GM23338 (cell line): ENCODE measurements around the gene C19orf81.

Experiments used
- EZH2 ChIP-seq: fragments of 200-600 bp; sonication (generic); IDR thresholded peaks from one replicate; pipeline ENCODE4 v1.8.0; 2017; ENCODE audit warnings: antibody characterized with exemption, mild to moderate bottlenecking, low read depth; ENCODE audit not compliant: unreplicated experiment
- TF ChIP-seq, protein P1 (sequence below), 2 experiments: fragments of 200-600 bp in 1 of 2; sonication (generic) in 1 of 2; conservative IDR thresholded peaks; 2 replicates each; pipeline versions ENCODE4 v1.5.1 to v1.6.1; 2016 to 2017; ENCODE audit warnings: antibody characterized with exemption in 2 of 2, low read depth in 2 of 2, mild to moderate bottlenecking in 2 of 2, moderate library complexity in 1 of 2

DNA sequence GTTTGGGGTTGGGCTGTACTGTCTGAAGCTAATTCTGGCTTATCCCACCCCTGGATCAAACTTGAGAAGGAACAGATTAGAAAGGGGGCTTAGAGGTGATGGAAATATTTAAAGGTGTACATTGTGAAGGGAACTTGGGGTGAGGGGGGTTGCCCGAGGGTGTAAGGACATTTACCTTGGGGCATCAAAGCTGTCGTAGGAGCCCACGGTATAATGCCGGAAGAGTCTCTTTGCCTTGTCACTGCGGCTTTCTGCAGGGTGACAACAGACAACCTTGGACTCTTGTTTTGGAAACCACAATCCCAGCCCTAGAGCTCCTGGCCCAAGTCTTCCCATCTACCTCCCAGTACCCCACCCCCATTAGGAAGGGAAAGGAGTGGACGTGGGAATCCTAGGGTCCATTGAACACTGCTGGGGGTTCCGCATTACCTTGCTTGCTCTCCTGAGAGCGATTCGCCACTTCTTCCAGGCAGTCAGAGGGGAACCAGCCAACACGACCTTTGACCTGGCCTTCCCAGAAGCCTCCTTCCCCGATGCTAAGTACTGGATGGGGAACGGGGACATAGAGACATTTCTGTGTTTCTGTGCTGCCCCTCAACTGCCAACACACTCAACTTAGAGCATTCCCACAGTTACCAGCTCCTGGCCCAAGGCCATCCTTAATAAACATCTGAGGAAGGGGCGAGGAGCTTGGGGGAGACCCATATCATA, 48.3 kb downstream of the C19orf81 start:
- TF ChIP-seq, protein P1, sequence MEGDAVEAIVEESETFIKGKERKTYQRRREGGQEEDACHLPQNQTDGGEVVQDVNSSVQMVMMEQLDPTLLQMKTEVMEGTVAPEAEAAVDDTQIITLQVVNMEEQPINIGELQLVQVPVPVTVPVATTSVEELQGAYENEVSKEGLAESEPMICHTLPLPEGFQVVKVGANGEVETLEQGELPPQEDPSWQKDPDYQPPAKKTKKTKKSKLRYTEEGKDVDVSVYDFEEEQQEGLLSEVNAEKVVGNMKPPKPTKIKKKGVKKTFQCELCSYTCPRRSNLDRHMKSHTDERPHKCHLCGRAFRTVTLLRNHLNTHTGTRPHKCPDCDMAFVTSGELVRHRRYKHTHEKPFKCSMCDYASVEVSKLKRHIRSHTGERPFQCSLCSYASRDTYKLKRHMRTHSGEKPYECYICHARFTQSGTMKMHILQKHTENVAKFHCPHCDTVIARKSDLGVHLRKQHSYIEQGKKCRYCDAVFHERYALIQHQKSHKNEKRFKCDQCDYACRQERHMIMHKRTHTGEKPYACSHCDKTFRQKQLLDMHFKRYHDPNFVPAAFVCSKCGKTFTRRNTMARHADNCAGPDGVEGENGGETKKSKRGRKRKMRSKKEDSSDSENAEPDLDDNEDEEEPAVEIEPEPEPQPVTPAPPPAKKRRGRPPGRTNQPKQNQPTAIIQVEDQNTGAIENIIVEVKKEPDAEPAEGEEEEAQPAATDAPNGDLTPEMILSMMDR (conservative IDR thresholded peaks at IDR 0.05; ENCODE audit: low read depth in 2 of 2): no peak
- TF ChIP-seq EZH2: no peak
